HepG2 (cell line): ENCODE results near the gene MUSK. TPM values are rescaled to one million over a fixed set of nuclear protein-coding genes. Genes with fewer than 3 reads are reported as not detected.

ENCODE experiments used
- ATAC-seq: fragments of 200-7000 bp; cut with Tn5 transposase; 3 replicates; pipeline ENCODE4 v1.9.1; 2020; ENCODE audit warnings: mild to moderate bottlenecking, moderate library complexity
- BruUV-seq: library from RNA; stranded (reverse); fragments of 400-500 nt; replicated peaks from 2 replicates; lab custom pipeline; 2021; lab: Mats Ljungman, UMichigan
- CTCF ChIA-PET: fragments of 300-600 bp; formaldehyde crosslinking; extraction: SDS; loops from one replicate; lab custom pipeline; 2021; ENCODE audit warnings: low total read pairs, inconsistent platforms, low intra/inter-chr PET ratio; lab: Yijun Ruan, JAX
- POLR2A ChIA-PET: fragments of 350-600 bp; sonication (Branson Sonifier 250); formaldehyde crosslinking; loops from one replicate; lab custom pipeline; 2020; ENCODE audit warnings: antibody characterized with exemption, inconsistent platforms; lab: Yijun Ruan, JAX
- DNase-seq: peaks from one replicate; pipeline ENCODE4 v3.0.0-alpha.2; 2015; ENCODE audit warnings: low spot score
- FAIRE-seq: peaks from 3 replicates; lab custom pipeline; 2011; peaks lifted over from hg19 to GRCh38; lab: Jason Lieb, UNC
- H2AFZ ChIP-seq: one replicate; pipeline ENCODE4 v1.6.1; 2011; ENCODE audit warnings: low read length, inconsistent platforms
- H3K27ac ChIP-seq: fragments of 300-600 bp; 3 replicates; pipeline ENCODE4 v1.8.0; 2011; ENCODE audit warnings: mixed run types, mild to moderate bottlenecking, mixed read lengths, low read length, inconsistent platforms; ENCODE audit not compliant: insufficient read depth; ENCODE audit errors: extremely low read length
- H3K27me3 ChIP-seq, 2 experiments: fragments of 200-600 bp in 1 of 2; 2 replicates in 1 of 2; 3 replicates in 1 of 2; pipeline versions ENCODE4 v1.6.0 to v1.8.0; 2011; ENCODE audit warnings: low read length in 2 of 2, mild to moderate bottlenecking in 2 of 2, moderate library complexity in 2 of 2, inconsistent platforms in 1 of 2; ENCODE audit not compliant: insufficient read depth in 2 of 2, control insufficient read depth in 1 of 2
- H3K36me3 ChIP-seq, 2 experiments: fragments of 200-600 bp in 1 of 2; replicated peaks in 1 of 2; 2 replicates in 1 of 2; 3 replicates in 1 of 2; pipeline versions ENCODE4 v1.5.1 to v1.8.0; 2011; ENCODE audit warnings: low read length in 2 of 2, inconsistent platforms in 1 of 2; ENCODE audit not compliant: insufficient read depth in 2 of 2, control insufficient read depth in 1 of 2
- H3K4me1 ChIP-seq: 2 replicates; pipeline ENCODE4 v1.5.1; 2012; ENCODE audit warnings: low read length, inconsistent platforms; ENCODE audit not compliant: insufficient read depth
- H3K4me2 ChIP-seq: 2 replicates; pipeline ENCODE4 v1.6.0; 2011; ENCODE audit warnings: low read depth, low read length, inconsistent platforms
- H3K4me3 ChIP-seq, 3 experiments: fragments of 200-600 bp in 1 of 3; sonication (generic), shearing (Covaris generic) in 1 of 3; replicated peaks in 1 of 3; 2 replicates each; pipeline ENCODE4 v1.5.1; 2011 to 2016; ENCODE audit warnings: low read length in 3 of 3, inconsistent platforms in 2 of 3, low read depth in 2 of 3, mild to moderate bottlenecking in 2 of 3, control low read depth in 1 of 3, mixed read lengths in 1 of 3; ENCODE audit not compliant: insufficient read depth in 1 of 3
- H3K79me2 ChIP-seq: one replicate; pipeline ENCODE4 v1.6.1; 2011; ENCODE audit warnings: low read length, inconsistent platforms; ENCODE audit not compliant: insufficient read depth
- H3K9ac ChIP-seq: 2 replicates; pipeline ENCODE4 v1.6.0; 2011; ENCODE audit warnings: mild to moderate bottlenecking, low read depth, low read length, inconsistent platforms; ENCODE audit not compliant: insufficient read depth
- H3K9me3 ChIP-seq: 2 replicates; pipeline ENCODE4 v1.5.1; 2012; ENCODE audit warnings: mild to moderate bottlenecking, low read length
- H4K20me1 ChIP-seq: 2 replicates; pipeline ENCODE4 v1.6.0; 2011; ENCODE audit warnings: inconsistent platforms, mild to moderate bottlenecking, low read length, moderate library complexity; ENCODE audit not compliant: insufficient read depth
- FOXM1 ChIP-seq: sonication (generic); formaldehyde crosslinking; IDR thresholded peaks from 2 replicates; pipeline ENCODE4 v1.5.0; 2020; ENCODE audit warnings: missing genetic modification reagents
- NR2F1 ChIP-seq, 2 experiments: fragments of 450-650 bp in 1 of 2; formaldehyde crosslinking in 1 of 2; IDR thresholded peaks; 2 replicates each; pipeline versions ENCODE4 v1.5.0 to v1.6.1; 2016 to 2020; ENCODE audit warnings: mild to moderate bottlenecking in 1 of 2, missing compliant biosample characterization in 1 of 2, missing genetic modification reagents in 1 of 2, moderate library complexity in 1 of 2
- ZNF703 ChIP-seq: sonication (generic); formaldehyde crosslinking; IDR thresholded peaks from 2 replicates; pipeline ENCODE4 v1.5.1; 2020; ENCODE audit warnings: missing genetic modification reagents, mild to moderate bottlenecking, moderate library complexity, borderline replicate concordance
- WGBS: methylation state at CpG from one replicate; pipeline ENCODE4 v1.1.6; 2017; ENCODE audit warnings: low lambda C conversion rate; 5-methylcytosine and 5-hydroxymethylcytosine counted together
- in situ Hi-C: cut with HindIII; loops from 2 replicates; pipeline ENCODE4 v1.10.0; 2017; ENCODE audit warnings: low pct_unique_long_range_greater_than_20kb; ENCODE audit not compliant: extremely low pct_ligation_motif_present
- intact Hi-C: fragments of 100-400 bp; cut with micrococcal nuclease; formaldehyde crosslinking; loops from one replicate; pipeline ENCODE4 v1.10.0; 2022; ENCODE audit not compliant: unreplicated experiment
- polyA plus RNA-seq, 8 experiments: library from polyadenylated mRNA; depleted of rRNA in 3 of 8; stranded (reverse) in 7 of 8; unstranded in 1 of 8; fragments of >200 nt; fragmentation: Illumina TruSeq in 4 of 8; extraction: Trizol in 4 of 8; gene quantifications; 2 replicates each; pipeline versions ENCODE4 v1.2.1 to v1.2.3, GENCODE V29; 2011 to 2016; ENCODE audit warnings: low read depth in 4 of 8, missing spikeins in 1 of 8, mixed read lengths in 1 of 8; ENCODE audit not compliant: insufficient read depth in 1 of 8
- total RNA-seq, 5 experiments: library from RNA; depleted of rRNA; stranded (reverse); fragments of >200 nt; fragmentation: Illumina TruSeq; extraction: Trizol; gene quantifications; 2 replicates each; pipeline ENCODE4 v1.2.3, GENCODE V29; 2016; ENCODE audit warnings: low read depth in 1 of 5
- TF ChIP-seq, protein P1 (sequence below): sonication (generic); formaldehyde crosslinking; IDR thresholded peaks from 2 replicates; pipeline ENCODE4 v1.4.0; 2020; ENCODE audit warnings: mild to moderate bottlenecking, missing genetic modification reagents
- TF ChIP-seq, protein P2 (sequence below): sonication (generic); formaldehyde crosslinking; IDR thresholded peaks from 2 replicates; pipeline ENCODE4 v1.4.0; 2020; ENCODE audit warnings: missing genetic modification reagents
- TF ChIP-seq, protein P3 (sequence below): sonication (generic); formaldehyde crosslinking; IDR thresholded peaks from 2 replicates; pipeline ENCODE4 v1.8.0; 2022; ENCODE audit warnings: low read depth, missing genetic modification reagents

MUSK gene
- total and polyA plus RNA-seq, 2 of the 13 experiments (the other 11 are each of a cell fraction or from before 2014, with no cell fraction given): not detected

DNA sequence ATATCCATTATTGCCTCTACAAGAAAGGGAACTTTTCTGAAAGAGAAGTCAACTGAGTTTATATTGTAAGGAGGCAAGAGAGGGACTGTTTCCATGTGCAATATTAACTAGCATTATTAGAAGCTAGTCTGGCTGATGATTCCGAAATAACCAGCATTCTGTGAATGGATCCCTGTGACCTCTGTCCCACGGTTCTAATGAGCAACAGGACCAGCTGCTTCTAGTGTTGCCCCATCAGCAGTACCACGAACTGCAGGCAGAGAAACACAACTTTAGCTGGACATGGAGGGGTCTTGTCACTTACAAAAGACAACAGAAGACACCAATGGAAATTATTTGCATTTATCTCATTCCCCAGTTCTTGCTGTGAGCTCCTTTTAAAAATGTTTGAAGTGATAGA lies 95.4 kb downstream of the MUSK start:
- no peaks in the 10 kb centered on the region for H3K36me3 ChIP-seq
- no peaks in the 10 kb centered on the region for H4K20me1 ChIP-seq
- H2AFZ ChIP-seq: no peak overlapping the region
- WGBS: 3% methylated on average over 3 of the region's 3 CpGs
- no peaks in the 10 kb centered on the region for H3K27me3 ChIP-seq
- no peak overlapping the region for H3K9ac ChIP-seq
- no peaks in the 10 kb centered on the region for H3K79me2 ChIP-seq
- no peak overlapping the region for H3K4me3 ChIP-seq
- intact Hi-C loops: no loop called here
- POLR2A ChIA-PET: no interaction called here
- no peak for DNase-seq
- no peak for FAIRE-seq
- no TSS peak for BruUV-seq
- H3K4me2 ChIP-seq: no peak overlapping the region
- in situ Hi-C loops: loop anchor here (25.0 kb wide), 1 partner anchor 98 kb away; no protein-coding TSS in a partner anchor
- no peak for ATAC-seq
- no peaks in the 10 kb centered on the region for H3K4me1 ChIP-seq
- H3K9me3 ChIP-seq: no peaks in the 10 kb centered on the region
- CTCF ChIA-PET: no interaction called here
- no peak overlapping the region for H3K27ac ChIP-seq
- TF ChIP-seq, protein P1, sequence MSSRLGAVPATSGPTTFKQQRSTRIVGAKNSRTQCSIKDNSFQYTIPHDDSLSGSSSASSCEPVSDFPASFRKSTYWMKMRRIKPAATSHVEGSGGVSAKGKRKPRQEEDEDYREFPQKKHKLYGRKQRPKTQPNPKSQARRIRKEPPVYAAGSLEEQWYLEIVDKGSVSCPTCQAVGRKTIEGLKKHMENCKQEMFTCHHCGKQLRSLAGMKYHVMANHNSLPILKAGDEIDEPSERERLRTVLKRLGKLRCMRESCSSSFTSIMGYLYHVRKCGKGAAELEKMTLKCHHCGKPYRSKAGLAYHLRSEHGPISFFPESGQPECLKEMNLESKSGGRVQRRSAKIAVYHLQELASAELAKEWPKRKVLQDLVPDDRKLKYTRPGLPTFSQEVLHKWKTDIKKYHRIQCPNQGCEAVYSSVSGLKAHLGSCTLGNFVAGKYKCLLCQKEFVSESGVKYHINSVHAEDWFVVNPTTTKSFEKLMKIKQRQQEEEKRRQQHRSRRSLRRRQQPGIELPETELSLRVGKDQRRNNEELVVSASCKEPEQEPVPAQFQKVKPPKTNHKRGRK (CRISPR knock-in tag): no peak
- TF ChIP-seq, protein P2, sequence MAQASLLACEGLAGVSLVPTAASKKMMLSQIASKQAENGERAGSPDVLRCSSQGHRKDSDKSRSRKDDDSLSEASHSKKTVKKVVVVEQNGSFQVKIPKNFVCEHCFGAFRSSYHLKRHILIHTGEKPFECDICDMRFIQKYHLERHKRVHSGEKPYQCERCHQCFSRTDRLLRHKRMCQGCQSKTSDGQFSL (CRISPR knock-in tag): no peak
- no peak for TF ChIP-seq ZNF703
- no peak for TF ChIP-seq NR2F1 (CRISPR knock-in tag; IDR thresholded peaks at IDR 0.05)
- no peak for TF ChIP-seq FOXM1
- TF ChIP-seq, protein P3, sequence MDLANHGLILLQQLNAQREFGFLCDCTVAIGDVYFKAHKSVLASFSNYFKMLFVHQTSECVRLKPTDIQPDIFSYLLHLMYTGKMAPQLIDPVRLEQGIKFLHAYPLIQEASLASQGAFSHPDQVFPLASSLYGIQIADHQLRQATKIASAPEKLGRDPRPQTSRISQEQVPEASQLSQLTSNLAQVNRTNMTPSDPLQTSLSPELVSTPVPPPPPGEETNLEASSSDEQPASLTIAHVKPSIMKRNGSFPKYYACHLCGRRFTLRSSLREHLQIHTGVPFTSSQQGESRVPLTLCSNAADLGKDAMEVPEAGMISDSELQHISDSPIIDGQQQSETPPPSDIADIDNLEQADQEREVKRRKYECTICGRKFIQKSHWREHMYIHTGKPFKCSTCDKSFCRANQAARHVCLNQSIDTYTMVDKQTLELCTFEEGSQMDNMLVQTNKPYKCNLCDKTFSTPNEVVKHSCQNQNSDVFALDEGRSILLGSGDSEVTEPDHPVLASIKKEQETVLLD: no peak
